Measurements from ENCODE around the gene PIGW.

GRCh38 chr17:36512641-36513040, 22.1 kb upstream of the PIGW start:
- no peak for TF ChIP-seq CBFA2T3 (IDR thresholded peaks at IDR 0.05)
- no peak for TF ChIP-seq ZBTB7A (IDR thresholded peaks at IDR 0.05; ENCODE audit: borderline replicate concordance, control insufficient read depth, low read depth, low read length)
- TF ChIP-seq SMARCE1 (IDR thresholded peaks at IDR 0.05), result no peak
- TF ChIP-seq CTCF (IDR thresholded peaks at IDR 0.05 in 2 of 3, conservative IDR thresholded peaks at IDR 0.05 in 1 of 3; ENCODE audit: insufficient read depth in 2 of 3, low read depth in 1 of 3, low read length in 3 of 3), result no peak
- no peak for TF ChIP-seq XRCC3 (IDR thresholded peaks at IDR 0.05)
- TF ChIP-seq EZH2 (IDR thresholded peaks at IDR 0.05; ENCODE audit: borderline replicate concordance, low read depth, low read length), result no peak
- TF ChIP-seq, protein P1, sequence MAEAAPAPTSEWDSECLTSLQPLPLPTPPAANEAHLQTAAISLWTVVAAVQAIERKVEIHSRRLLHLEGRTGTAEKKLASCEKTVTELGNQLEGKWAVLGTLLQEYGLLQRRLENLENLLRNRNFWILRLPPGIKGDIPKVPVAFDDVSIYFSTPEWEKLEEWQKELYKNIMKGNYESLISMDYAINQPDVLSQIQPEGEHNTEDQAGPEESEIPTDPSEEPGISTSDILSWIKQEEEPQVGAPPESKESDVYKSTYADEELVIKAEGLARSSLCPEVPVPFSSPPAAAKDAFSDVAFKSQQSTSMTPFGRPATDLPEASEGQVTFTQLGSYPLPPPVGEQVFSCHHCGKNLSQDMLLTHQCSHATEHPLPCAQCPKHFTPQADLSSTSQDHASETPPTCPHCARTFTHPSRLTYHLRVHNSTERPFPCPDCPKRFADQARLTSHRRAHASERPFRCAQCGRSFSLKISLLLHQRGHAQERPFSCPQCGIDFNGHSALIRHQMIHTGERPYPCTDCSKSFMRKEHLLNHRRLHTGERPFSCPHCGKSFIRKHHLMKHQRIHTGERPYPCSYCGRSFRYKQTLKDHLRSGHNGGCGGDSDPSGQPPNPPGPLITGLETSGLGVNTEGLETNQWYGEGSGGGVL (CRISPR knock-in tag; IDR thresholded peaks at IDR 0.05), result no peak
- no peak for TF ChIP-seq TBP (optimal IDR thresholded peaks at IDR 0.05; ENCODE audit: low read depth, low read length)
